RPMI7951 (cell line): Measurements from ENCODE around the gene DGCR8. TPM values are rescaled to one million over a fixed set of nuclear protein-coding genes. Genes with fewer than 3 reads are reported as not detected.

Experiments used
- DNase-seq: peaks from one replicate; pipeline ENCODE4 v3.0.0-alpha.2; 2012; ENCODE audit warnings: low read depth
- total RNA-seq: library from RNA; depleted of rRNA; stranded (reverse); fragments of >200 nt; shearing (Covaris generic); gene quantifications from 2 replicates; pipeline ENCODE4 v1.2.3, GENCODE V29; 2014

DGCR8 gene
- total RNA-seq, 1 experiment from 2014 or later = 9.9 TPM

GRCh38 chr22:20109411-20110358, 29.6 kb downstream of the DGCR8 start:
- no peak for DNase-seq

GRCh38 chr22:20110359-20110985, 30.4 kb downstream of the DGCR8 start:
- no peak for DNase-seq

- DNase-seq = no peak
Measured at GRCh38 chr22:20111045-20111688, 31.1 kb downstream of the DGCR8 start.

GRCh38 chr22:20111689-20112622, 31.9 kb downstream of the DGCR8 start:
- DNase-seq = no peak

GRCh38 chr22:20112623-20113511, 32.8 kb downstream of the DGCR8 start:
- DNase-seq = no peak

- DNase-seq = no peak
Measured at GRCh38 chr22:20113551-20114310, 33.7 kb downstream of the DGCR8 start.

GRCh38 chr22:20114506-20115475, 34.8 kb downstream of the DGCR8 start:
- DNase-seq = no peak

- DNase-seq = no peak
Measured at GRCh38 chr22:20115691-20116375, 35.8 kb downstream of the DGCR8 start, which contains the start of gene RANBP1. TSS of gene RANBP1 (plus strand) at chr22:20116104. CDS start at chr22:20116185, 81 bp downstream.

- DNase-seq = no peak
Measured at GRCh38 chr22:20116376-20116950, 36.4 kb downstream of the DGCR8 start.

- peak; percentile 96 for DNase-seq
Measured at GRCh38 chr22:20116951-20117632, 37.1 kb downstream of the DGCR8 start, which contains the start of gene TRMT2A. TSS of gene TRMT2A (minus strand) at chr22:20117226. CDS start at chr22:20116906, 320 bp downstream.

GRCh38 chr22:20117633-20118299, 37.7 kb downstream of the DGCR8 start:
- DNase-seq = no peak

- DNase-seq = no peak
Measured at GRCh38 chr22:20118300-20119020, 38.4 kb downstream of the DGCR8 start.

GRCh38 chr22:20121856-20122415, 41.9 kb downstream of the DGCR8 start:
- no peak for DNase-seq

GRCh38 chr22:20123366-20124082, 43.5 kb downstream of the DGCR8 start:
- no peak for DNase-seq
